ENCODE results near the gene MCMBP.
"Not testable (repeated sequence)": the region's sequence is repeated elsewhere in the genome, so short reads cannot be mapped to it uniquely, and the experiment has no call there.

MCMBP gene, protein sequence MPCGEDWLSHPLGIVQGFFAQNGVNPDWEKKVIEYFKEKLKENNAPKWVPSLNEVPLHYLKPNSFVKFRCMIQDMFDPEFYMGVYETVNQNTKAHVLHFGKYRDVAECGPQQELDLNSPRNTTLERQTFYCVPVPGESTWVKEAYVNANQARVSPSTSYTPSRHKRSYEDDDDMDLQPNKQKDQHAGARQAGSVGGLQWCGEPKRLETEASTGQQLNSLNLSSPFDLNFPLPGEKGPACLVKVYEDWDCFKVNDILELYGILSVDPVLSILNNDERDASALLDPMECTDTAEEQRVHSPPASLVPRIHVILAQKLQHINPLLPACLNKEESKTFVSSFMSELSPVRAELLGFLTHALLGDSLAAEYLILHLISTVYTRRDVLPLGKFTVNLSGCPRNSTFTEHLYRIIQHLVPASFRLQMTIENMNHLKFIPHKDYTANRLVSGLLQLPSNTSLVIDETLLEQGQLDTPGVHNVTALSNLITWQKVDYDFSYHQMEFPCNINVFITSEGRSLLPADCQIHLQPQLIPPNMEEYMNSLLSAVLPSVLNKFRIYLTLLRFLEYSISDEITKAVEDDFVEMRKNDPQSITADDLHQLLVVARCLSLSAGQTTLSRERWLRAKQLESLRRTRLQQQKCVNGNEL

DNA sequence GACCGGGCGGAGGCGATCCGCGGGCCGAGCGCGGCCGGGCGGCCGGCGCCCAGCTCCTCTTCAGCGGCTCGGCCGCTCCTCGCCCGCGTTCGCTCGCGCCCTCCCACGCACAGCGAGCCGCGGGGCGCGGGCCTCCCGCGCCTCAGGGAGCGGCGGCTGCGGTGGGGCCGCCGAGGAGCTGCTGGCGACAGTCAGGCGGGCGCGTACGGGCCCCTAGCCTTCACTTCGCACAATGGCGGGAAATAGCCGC lies at the start of gene MCMBP:
Gene MCMBP, minus strand, starts transcription at position 234 of the 250 bp plus-strand sequence. CDS start 259 bp downstream, outside the sequence.
- no peak for DNase-seq (ENCODE audit: low spot score)

DNA sequence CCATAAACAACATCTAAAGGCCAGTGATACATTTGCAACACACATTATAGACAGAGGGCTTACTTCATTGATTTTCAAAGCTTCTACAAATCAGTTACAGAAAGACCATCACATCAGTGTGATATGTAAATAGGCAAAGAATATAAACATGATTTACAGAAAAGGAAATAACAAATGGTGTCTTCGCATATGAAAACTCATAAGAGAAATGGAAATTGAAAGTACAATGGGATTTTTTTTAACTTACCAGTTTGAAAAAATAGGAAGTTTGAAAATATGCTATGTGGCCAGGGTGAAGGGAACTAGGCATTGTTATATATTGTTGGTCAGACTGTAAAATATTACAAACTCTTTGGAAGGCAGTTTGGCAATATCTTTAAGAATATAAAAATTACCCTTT lies 47.2 kb upstream of the MCMBP start:
- DNase-seq (ENCODE audit: low spot score), result no peak

DNA sequence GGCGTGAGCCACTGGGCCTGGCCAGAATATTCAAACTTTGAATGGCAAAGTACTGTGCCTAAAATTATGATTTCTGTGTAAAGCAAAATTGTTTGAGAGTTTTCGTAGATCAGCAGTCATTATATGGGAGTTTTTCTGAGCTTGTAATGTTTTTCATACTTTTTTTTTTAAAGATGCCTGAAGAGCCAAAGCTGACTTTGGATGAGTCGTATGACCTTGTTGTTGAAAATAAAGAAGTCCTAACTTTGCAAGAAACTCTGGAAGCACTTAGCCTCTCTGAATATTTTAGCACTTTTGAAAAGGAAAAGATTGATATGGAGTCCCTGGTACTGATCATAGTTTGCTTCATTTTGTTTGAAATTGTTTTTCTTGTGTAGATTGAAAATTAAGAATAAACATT lies 46.6 kb upstream of the MCMBP start:
- DNase-seq (ENCODE audit: low spot score), result no peak

DNA sequence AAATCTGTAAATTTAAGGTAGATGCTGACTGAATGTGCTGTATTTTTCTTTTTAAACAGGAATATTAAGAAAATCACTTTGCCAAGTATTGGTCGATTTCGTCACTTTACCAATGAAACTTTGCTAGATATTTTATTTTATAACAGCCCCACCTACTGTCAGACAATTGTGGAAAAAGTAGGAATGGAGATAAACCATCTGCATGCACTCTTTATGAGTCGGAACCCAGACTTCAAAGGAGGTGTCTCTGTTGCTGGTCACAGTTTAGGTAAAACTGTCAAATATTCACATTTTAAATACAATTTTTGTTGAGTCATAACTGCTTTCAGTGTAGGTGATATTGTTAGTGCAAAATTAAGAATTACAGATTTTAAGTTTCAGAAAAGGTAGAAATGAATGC lies 45.1 kb upstream of the MCMBP start:
- no peak for DNase-seq (ENCODE audit: low spot score)

DNA sequence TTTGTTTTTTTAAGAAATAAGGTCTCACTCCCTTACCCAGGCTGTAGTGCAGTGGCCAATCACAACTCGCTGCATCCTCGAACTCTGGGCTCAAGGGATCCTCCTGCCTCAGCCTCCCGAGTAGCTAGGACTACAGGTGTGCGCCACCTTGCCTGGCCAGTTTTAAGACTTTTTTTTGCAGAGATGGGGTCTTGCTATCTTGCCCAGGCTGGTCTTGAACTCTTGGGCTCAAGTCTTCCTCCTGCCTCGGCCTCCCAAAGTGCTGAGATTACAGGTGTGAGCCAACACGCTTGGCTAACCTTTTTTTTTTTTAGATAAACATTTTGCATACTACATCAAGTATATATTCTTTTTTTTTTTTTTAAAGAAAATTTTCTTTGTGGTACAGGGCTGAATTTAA lies 38.0 kb upstream of the MCMBP start:
- DNase-seq (ENCODE audit: low spot score), result no peak

DNA sequence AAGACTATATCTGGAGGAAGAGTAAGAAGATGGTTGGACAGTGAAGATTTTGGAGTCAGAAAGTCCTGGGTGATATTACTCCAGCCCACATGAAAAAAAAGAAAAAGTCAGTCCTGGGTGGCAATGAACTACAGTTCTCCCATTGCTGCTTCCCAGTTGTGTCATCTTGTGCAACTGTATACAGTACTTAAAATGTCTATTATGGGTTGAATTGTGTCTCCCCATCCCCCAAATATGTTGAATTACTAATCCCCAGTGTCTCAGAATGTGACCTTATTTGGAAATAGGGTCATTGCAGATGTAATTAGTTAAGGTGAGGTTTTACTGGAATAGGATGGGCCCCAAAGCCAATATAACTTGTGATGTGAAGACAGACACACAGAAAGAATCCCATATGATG lies 35.5 kb upstream of the MCMBP start:
- DNase-seq (ENCODE audit: low spot score), result no peak

DNA sequence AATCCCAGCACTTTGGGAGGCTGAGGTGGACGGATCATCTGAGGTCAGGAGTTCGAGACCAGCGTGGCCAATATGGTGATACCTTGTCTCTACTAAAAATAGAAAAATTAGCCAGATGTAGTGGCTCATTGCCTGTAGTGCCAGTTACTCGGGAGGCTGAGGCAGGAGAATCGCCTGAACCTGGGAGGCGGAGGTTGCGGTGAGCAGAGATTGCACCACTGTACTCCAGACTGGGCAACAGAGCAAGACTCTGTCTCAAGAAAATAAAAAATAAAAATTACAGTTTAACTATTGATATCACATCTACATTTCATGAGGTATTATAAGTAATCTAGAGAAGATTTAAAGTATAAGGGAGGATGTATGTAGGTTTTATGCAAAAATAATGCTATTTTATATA lies 35.1 kb upstream of the MCMBP start:
- DNase-seq (ENCODE audit: low spot score), result not testable (repeated sequence)

DNA sequence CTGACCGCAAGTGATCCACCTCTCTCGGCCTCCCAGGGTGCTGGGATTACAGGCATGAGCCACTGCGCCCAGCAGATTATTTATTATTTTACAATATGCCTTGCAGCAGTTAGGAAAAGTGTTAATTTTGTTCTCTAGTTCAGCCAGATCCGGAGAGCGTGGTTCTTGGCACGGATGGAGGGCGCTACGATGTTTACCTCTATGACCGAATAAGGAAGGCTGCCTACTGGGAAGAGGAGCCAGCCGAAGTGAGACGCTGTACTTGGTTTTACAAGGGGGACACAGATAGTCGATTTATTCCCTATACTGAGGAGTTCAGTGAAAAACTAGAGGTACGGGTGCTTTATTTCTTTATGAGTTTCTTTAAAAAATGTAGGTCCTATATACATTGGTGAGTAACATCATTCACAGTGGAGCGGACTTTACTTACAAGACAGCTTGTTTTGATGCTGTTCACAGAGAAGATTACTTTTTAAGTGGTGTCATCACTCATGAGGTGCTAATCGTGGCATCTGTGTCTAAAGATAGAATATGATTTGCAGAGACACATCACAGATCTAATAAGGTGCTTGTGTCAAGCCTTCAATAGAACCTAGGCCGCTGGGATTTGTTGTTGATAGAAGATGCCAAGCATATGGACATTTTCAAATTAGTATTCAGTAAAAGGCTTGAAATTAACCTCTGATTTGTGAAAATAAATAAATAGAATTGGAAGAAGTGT lies 31.5 kb upstream of the MCMBP start:
- DNase-seq (ENCODE audit: low spot score), result no peak

DNA sequence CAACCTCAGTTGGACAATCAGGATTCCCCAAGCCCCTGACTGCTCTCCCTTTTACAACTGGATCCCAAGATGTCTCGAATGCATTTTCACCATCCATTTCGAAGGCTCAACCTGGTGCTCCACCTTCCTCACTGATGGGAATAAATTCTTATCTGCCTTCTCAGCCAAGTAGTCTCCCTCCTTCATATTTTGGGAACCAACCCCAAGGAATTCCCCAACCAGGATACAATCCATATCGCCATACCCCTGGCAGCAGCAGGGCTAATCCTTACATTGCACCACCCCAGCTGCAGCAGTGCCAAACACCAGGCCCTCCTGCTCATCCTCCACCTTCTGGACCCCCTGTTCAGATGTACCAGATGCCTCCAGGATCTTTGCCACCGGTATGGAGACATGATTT lies 25.9 kb upstream of the MCMBP start:
- no peak for DNase-seq (ENCODE audit: low spot score)

DNA sequence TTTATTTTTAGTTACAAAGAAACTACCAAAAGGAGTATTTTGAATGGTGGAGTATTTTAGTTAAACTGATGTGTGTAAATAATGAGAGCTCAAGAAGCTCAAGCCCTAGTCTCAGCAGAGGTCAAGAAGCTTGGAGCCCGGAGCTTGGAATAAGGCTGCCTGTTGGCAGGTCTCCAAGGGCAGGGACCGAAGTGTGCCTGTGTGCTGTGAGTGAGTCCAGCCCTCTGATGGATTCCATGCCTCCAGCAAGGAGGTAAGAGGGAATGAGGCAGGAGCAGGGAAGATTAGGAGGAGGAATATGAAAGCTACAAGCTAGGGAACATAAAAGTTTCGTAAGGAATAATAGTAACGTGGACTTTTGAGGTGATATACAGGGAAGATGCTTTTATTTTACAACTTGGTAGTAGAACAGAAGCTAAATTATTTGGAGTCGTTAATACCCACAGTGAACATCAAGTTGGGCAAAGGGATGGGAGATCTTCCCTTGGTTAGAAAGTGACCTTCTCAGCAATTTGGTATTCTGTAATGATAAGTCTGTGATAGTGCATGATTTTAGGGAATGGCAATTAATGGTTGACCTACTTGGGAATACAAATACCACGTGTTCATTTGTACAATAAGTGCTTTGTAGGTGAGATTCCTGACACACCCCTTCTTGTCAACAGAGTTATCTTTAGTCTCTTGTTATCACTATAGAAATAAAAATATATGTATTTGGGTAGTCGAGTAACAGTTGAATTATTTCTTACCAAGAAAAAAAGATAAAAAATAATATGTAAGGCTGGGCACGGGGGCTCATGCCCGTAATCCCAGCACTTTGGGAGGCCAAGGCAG lies 24.5 kb upstream of the MCMBP start:
- peak; percentile 46 for DNase-seq (ENCODE audit: low spot score)

DNA sequence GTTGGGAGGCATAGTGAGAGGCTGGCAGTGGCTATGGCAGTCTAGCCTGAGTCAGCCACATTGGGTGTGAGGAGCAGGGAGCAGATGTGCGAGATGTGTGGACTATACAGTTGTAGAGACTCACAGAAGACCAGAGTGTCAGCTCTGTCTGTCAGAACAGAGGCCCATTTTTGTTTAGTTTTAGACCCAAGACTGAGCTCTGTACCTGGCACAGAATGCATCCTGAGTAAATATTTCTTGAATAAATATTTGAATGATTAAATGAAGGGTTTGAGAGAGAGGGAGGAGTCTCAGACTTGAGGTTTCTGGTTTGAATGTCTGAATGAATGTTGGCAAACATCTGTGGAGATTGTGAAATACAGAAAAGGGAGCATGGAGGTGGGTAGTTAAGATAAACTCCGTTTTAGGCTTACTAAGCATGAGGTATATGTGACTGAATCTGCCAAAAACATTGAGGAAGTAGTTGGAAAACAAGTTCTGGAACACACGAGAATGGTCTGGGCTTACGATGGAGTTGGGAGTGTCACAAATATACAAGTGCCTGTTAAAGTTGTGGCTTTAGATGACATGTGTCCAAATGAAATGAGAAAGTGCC lies 23.5 kb upstream of the MCMBP start:
- peak; percentile 35 for DNase-seq (ENCODE audit: low spot score)

DNA sequence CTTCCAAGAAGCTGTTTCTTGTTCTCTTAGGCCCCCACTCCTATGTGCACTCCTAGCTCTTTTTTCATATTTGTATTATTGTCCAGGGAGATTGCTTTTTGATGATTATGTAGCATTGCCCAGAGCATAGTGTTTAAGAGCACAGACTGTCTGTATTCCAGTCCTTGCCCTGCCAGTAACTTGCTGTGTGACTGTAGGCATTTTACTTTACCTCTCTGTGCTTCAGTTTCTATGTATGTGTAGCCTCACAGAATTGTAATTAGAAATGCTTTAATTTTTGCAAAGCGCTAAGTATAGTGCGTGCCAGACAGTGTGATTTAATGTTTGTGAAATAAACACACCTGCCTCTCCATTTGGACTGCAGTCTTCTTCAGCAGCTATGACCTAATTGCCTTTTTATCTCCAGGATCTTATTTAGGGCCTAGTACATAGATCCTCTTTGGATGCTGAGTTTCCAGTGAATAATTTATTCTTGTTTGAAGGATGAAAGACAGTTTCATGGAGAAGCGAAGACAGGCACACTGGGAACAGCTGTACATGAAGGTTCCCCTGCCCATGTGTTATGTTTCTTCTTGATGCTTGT lies 21.3 kb upstream of the MCMBP start:
- no peak for DNase-seq (ENCODE audit: low spot score)

DNA sequence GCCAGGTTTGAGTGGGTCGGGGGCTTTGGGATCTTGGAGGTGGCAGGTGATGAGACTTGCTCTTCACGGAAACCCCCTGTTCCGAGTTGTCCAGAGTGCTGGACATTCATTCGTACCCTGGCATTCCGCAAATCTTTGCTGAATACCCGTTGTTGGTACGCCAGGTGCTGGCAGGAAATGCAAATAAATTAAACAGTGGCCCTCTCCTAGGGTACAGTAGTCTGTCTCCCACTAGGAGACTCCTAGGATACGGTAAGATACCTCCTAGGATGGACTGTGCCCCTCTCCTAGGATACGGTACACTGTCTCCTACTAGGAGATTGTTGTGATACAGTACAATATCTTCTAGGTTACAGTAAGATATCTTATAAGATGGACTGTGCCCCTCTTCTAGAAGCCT lies 20.4 kb upstream of the MCMBP start:
- peak; percentile 17 for DNase-seq (ENCODE audit: low spot score)

DNA sequence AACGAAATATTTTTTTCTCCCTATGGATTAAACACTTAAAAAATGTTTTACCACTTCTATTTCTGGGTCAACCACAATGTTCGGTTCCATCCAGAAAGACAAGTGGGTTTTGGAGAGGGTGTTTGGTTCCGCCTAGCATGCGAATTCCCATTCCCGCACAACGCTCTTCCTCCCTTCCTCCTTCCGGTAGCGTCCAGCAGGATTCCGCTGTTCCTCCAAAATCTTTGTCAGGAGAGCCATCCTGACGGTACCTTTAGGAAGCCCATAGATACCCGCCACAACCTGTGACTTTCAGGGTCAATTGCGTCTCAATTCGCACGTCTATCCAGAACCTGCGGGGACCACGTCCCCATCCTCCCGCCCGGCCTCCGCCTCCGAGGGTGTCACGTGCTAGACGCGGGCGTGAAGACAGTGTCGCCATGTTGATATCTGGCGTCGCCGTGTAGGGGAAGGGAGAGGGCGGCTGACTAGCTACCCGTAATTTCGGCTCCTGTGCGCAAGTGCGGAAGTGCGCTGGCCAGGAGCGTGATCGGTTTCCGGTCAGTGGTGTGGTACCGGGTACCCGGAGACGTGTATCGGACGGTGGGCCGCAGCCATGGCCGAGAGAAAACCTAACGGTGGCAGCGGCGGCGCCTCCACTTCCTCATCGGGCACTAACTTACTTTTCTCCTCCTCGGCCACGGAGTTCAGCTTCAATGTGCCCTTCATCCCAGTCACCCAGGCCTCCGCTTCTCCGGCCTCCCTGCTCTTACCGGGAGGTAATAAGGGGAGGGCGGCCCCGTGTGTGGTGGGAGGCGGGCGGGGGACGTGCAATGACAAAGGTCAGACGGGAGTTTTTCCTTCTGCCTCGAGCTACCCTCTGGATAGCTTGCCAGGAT lies 19.8 kb upstream of the MCMBP start, which contains the start of gene SEC23IP:
Gene SEC23IP, plus strand, starts transcription at position 543 of the 878 bp plus-strand sequence. Its CDS starts 53 bp downstream, at position 596.
- DNase-seq (ENCODE audit: low spot score), result peak; percentile 97

DNA sequence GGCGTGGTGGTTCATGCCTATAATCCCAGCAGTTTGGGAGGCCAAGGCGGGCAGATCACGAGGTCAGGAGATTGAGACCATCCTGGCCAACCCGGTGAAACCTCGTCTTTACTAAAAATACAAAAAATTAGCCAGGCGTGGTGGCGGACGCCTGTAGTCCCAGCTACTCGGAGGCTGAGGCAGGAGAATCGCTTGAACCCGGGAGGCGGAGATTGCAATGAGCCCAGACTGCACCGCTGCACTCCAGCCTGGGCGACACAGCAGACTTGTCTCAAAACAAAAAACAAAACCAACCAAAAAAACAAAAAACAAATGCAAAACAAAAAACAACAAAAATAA lies 19.2 kb upstream of the MCMBP start:
- DNase-seq (ENCODE audit: low spot score), result not testable (repeated sequence)

DNA sequence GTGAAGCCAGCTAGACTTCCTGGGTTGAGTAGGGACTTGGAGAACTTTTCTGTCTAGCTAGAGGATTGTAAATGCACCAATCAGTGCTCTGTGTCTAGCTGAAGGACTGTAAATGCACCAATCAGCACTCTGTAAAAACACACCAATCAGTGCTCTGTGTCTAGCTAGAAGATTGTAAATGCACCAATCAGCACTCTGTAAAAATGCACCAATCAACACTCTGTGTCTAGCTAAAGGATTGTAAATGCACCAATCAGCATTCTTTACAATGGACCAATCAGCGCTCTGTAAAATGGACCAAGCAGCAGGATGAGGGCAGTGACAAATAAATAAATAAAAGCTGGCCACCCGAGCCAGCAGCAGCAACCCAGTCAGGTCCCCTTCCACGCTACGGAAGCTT lies 17.7 kb upstream of the MCMBP start:
- not testable (repeated sequence) for DNase-seq (ENCODE audit: low spot score)

DNA sequence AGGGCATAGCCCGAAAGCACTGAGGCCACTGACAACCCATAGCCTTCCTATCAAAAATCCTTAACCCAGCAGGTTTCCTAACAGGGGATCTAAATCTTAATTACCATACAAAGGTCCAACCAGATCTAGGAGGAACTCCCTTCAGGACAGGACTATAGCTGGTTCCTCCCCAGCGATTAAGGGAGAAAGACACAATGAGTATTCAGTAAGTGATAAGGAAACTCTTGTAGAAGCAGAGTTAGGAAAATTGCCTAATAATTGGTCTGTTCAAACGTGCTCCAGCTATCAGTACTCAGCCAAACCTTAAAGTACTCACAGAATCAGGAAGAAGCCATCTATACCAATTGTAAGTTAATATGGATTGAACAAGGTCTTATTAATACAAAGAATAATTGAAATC lies 16.6 kb upstream of the MCMBP start:
- not testable (repeated sequence) for DNase-seq (ENCODE audit: low spot score)

DNA sequence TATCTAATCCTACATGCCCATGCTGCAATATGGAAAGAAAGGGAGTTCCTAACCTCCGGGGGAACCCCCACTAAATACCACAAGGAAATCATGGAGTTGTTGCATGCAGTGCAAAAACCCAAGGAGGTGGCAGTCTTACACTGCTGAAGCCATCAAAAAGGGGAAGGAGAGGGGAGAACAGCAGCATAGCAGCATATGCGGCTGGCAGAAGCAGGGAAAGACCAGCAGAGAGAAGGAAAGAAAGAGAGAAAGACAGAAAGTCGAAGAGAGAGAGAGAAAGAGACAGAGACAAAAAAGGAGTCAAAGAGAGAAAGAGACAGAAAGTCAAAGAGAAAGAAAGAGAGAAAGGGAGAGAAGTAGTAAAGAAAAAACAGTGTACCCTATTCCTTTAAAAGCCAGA lies 16.1 kb upstream of the MCMBP start:
- DNase-seq (ENCODE audit: low spot score), result not testable (repeated sequence)

DNA sequence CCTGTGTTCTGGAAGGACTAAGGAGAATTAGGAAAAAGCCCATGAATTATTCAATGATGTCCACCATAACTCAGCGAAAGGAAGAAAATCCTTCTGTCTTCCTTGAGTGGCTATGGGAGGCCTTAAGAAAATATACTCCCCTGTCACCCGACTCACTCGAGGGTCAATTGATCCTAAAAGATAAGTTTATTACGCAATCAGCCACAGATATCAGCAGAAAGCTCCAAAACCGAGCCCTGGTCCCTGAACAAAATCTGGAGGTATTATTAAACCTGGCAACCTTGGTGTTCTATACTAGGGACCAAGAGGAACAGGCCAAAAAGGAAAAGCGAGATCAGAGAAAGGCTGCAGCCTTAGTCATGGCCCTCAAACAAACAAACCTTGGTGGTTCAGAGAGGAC lies 13.4 kb upstream of the MCMBP start:
- DNase-seq (ENCODE audit: low spot score), result not testable (repeated sequence)

DNA sequence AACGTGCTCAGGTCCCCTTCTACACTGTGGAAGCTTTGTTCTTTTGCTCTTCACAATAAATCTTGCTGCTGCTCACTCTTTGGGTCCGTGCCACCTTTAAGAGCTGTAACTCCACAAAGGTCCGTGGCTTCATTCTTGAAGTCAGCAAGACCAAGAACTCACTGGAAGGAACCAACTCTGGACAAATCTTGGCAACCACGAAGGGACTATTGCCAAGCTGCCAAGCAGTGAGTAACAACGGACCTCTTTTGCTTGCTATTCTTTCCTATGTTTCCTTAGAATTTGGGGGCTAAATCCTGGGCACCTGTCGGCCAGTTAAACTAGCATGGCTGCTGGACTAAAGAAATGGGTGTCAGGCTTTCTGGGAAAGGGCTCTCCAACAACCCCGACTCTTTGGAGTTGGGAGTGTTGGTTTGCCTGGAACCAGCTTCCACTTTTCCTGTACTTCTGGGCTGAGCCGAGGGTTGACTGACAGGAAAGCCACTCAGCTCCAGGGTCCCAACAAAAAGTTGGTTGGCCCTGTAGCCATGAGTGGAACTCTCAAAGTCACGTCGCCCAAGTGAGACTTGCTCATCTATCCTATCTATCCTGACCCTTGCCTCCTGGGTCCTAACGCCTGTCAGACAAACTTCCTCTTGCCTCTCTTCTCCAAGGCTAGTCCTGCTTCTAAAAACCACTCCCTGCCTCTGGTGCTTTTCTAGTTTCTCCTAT lies 11.4 kb upstream of the MCMBP start:
- DNase-seq (ENCODE audit: low spot score), result not testable (repeated sequence)

Data from kidney tubule cell (primary cell).